Stimulated activated CD4-positive, alpha-beta T cell treated with anti-CD3 and anti-CD28 coated beads, Interleukin-4, amount 100 ng/mL, for 24 hours (primary cell): Measurements from ENCODE around the gene MC2R.
"Not testable (repeated sequence)": the region's sequence is repeated elsewhere in the genome, so short reads cannot be mapped to it uniquely, and the experiment has no call there.

ENCODE experiments used
- DNase-seq: peaks from one replicate; pipeline ENCODE4 v3.0.0-alpha.2; 2020

The MC2R gene

DNA sequence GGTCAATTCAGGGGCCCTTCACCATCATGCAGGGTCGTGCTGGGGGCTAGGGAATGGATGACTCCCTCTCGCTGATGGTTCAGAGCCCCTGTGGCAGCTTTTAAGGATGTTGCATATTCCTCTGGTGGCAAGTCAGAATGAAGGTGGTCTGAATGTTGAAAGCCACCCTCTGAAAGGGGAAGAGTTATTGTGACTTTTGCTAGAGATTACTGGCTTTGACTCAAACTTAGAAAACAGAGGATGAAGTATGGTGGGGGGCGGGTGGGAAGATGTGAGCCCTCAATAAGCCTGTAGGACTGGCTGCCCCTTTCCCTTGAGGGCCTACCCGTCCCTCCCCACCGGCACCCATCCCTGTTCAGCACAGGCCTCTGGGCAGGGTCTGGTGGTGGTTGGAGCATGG lies 23.2 kb downstream of the MC2R start:
- DNase-seq = no peak

GRCh38 chr18:13890761-13891361 lies 24.5 kb downstream of the MC2R start:
- DNase-seq = no peak

DNA sequence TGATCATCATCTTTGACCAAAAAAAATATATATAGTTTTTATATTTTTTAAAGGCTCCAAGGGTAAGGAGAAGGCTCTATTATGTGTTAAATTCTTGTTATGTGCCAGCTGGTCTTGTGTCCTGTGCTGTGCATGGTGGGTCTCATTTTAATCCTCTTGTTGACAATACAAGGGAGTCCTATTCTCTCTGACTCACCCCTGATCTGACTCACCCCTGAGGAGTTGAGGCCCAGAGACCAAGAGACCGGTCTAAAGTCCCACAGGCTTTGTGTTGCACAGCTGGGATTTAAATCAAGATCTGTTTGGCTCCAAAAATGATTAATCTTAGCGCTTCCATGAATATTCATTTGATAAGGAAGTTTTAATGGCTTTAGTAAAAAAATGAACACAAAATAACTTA lies 25.7 kb downstream of the MC2R start:
- DNase-seq = no peak

DNA sequence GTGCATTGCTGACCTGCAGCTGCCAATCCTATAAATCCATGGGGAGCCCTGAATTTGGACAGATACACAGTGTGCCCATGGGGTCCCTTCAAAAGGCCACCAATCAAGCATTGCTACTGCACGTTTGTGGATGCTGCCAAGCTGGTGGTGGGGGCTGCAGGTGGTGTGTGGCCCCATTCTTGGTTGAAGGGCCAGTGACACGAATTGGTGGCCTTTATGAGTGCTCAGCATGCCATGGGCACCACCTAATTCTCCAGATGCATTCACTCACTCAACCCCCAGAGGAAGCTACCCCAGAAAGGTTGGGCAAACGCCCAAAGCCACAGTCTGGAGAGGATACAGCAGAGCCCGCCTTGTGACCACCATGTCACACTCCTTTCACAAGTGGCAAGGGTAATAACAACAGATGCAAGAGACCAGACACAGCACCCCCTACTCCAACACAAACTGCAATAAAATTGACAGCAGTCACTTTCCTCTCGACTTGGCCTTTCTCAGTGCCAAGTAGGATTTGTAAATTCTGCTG lies 27.1 kb downstream of the MC2R start:
- DNase-seq = no peak

DNA sequence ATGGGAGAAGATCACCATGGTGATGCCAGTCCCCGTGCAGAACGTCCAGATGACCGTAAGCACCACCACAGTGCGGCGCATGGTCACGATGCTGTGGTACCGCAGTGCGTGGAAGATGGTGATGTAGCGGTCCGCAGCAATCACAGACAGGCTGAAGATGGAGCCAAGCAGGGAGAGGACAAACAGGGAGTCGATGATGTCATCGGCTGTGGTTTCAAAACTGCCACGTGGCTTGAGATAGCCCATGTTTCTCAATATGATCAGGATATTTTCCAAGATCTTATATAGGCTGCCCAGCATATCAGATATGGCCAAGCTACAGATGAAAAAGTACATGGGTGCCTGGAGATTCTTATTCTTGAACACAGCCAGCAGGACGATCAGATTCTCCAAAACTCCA lies 30.3 kb downstream of the MC2R start:
- no peak for DNase-seq

DNA sequence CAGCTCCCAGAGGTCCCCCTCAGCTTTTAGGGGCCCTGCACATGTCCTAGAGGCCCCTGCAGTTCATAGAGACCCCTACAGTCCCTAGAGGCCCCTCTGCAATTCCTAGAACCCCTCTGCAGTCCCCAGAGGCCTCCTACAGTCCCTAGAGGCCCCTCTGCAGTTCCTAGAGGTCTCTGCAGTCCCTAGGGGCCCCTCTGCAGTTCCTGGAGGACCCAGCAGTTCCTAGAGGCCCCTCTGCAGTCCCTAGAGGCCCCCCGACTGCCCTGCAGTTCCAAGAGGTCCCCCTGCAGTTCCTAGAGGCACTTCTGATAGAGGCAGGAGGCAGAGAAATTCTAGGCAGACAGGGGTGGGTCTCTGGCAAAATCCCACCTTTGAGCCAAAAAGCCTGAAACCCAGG lies 35.4 kb downstream of the MC2R start:
- no peak for DNase-seq

GRCh38 chr18:13879492-13879891 lies 35.8 kb downstream of the MC2R start:
- no peak for DNase-seq

DNA sequence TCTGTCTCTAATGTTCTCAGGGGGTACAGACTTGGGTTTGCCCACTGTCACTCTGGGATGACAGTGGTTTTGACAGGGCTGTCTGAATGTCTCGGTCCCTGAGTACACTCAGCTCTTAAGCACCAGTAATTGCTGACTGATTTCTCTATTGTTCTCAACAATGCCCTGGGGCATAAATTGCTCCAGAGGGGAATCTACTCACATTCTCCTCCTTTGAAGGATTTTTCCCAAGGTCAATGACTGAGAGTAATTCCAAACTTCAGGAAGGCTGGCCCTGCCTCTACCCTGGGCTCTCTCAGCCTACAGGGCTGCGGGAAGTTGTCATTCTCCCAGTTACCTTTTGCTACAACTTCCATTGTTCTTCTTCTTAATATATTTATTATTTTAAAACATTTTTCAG lies 36.5 kb downstream of the MC2R start:
- DNase-seq = no peak

DNA sequence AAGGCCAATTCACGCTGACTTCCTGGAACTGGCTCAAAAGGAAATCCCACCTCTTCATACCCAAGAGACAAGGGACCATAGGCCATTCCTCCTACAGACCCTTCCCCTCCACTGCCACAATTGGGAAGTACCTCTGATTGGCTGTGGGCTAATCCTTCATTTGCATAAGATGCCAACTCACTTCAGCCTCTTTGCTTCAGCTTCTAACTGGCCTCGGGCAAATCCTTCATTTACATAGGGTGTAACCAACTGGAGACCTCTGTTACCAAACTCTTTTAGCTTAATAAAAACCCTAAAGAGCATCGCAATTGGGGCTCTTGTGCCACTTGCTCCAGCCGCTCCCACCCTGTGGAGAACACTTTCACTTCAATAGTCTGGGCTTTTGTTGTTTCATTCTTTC lies 38.2 kb downstream of the MC2R start:
- no peak for DNase-seq

DNA sequence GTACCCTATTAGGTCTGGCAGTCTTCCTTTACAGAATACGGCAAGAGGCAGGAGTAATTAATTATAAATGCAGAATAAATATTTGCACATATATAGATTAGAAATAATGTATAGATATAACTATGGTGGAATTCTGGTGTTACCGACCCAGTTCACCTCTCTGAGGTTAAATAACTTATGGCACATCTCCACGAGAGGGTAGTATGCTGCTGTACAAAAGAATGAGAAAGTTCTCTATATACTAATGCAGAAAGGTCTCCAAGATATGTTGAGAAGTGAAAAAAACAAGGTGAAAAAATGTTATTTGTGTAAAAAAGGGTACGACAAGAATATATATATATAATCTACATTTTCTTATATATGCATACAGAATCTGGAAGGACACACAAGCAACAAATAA lies 40.8 kb downstream of the MC2R start:
- DNase-seq = no peak

- no peak for DNase-seq
Observed at GRCh38 chr18:13872932-13873331, 42.4 kb downstream of the MC2R start.

DNA sequence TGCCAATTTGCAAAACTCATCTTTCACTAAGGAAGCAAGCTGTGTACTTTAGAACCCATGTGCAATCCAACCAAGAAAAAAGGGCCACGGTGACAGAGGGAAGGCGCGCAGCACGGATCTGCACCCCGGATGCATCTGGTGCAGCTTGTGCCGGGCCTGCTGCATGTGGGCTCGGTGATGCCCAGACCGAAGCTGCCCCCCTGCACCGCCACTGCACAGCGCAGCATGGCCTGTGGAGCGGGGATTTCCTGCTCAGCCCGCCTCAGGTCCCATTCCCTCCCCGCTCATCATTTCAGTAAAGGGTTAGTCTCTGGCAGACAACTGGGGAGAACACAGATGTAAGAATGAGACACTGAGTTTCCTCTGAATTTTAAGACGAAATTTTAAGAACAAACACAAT lies 43.0 kb downstream of the MC2R start:
- no peak for DNase-seq

DNA sequence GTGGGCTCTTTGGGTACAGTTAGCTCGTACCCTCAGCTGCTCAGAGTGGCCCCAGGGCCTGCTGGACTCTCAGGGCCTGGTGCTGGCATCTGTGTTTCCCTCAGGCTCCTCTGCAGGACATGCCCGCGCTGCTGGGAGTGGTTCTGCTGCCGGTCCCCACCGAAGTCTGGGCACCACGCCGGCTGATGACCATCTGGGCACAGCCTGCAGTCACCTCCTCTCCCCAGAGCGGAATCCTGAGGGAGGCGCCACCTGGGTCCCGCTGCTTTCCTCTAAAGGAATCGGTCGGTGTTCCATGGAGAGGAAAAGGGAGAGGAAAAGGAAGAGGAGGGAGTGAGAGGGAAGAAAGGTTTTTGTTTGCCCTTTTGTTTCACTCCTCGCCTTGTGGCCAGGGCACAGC lies 43.6 kb downstream of the MC2R start:
- DNase-seq = no peak

- no peak for DNase-seq
Observed at GRCh38 chr18:13868501-13869271, 46.6 kb downstream of the MC2R start.

- not testable (repeated sequence) for DNase-seq
Observed at GRCh38 chr18:13862898-13863297, 52.4 kb downstream of the MC2R start.

DNA sequence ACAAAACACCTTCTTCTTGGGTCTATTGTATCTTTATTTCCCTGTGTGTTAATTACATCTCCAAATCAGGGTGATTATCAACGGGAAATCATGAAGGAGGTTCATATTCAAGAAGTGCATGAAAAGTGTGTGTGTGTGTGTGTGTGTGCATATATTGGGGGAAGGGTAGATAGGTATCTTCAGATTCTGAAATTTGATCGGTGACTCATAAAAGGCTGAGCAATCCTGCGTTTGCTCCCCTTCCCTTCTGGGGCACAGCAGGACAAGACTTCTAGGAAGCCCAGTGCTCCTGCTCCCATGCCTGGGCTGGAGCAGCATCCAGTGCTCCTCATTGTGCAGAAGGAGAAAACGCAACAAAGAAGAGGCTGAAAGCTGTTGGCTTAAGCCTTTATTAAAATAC lies 65.5 kb downstream of the MC2R start:
- DNase-seq = no peak

GRCh38 chr18:13836559-13836958 lies 78.8 kb downstream of the MC2R start:
- no peak for DNase-seq

GRCh38 chr18:13835202-13835601 lies 80.1 kb downstream of the MC2R start:
- DNase-seq = no peak

DNA sequence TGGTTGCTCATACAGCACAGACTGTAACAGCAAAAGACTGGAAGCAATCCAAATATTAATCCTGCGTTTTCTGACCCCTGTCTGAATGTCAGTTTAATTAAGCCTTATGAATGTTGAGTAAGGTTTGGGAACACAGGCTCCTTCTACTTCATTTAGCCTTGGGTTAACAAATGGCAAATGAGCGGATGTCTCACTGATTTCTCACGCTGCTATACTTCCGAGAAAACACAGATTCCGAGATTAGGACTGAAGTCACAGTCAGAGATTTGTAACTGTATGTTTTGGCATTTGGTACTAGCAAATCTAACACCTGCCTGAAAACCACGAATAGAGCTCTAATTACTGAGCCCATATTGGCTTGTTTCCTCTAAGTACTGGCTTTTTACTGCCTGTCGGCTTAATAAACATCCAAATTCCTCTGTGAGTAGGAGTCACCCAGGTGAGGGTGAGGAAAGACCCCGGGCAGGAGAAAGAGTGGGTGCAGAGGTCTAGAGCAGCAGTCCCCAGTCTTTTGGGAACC lies 80.8 kb downstream of the MC2R start:
- no peak for DNase-seq
